OCI-LY7 (cell line): Measurements from ENCODE around the gene TDRD7. TPM values are rescaled to one million over a fixed set of nuclear protein-coding genes. Genes with fewer than 3 reads are reported as not detected.

Experiments
- BruUV-seq: library from RNA; stranded (reverse); fragments of 400-500 nt; replicated peaks from 2 replicates; lab custom pipeline; 2021; lab: Mats Ljungman, UMichigan
- CTCF ChIA-PET: fragments of 300-600 bp; sonication (Branson Sonifier 250); formaldehyde crosslinking; loops from one replicate; lab custom pipeline; 2022; ENCODE audit warnings: antibody characterized with exemption; ENCODE audit not compliant: unreplicated experiment; lab: Charles Lee
- POLR2A ChIA-PET: fragments of 300-600 bp; sonication (Branson Sonifier 250); formaldehyde crosslinking; loops from one replicate; lab custom pipeline; 2022; ENCODE audit warnings: antibody characterized with exemption; lab: Charles Lee
- DNase-seq: peaks from one replicate; pipeline ENCODE4 v3.0.0-alpha.2; 2015; ENCODE audit warnings: low spot score
- H2AFZ ChIP-seq: fragments of 200-600 bp; sonication (generic), shearing (Covaris generic); 2 replicates; pipeline ENCODE4 v1.6.1; 2014; ENCODE audit warnings: mild to moderate bottlenecking, antibody characterized with exemption, low read length, moderate library complexity
- H3K27ac ChIP-seq: fragments of 200-600 bp; sonication (generic); 2 replicates; pipeline ENCODE4 v1.5.1; 2014; ENCODE audit warnings: mixed run types, low read depth, mild to moderate bottlenecking, moderate library complexity, low read length, inconsistent platforms; ENCODE audit not compliant: poor library complexity, severe bottlenecking
- H3K36me3 ChIP-seq: fragments of 200-600 bp; sonication (generic); 2 replicates; pipeline ENCODE4 v1.6.1; 2014; ENCODE audit warnings: mild to moderate bottlenecking, antibody characterized with exemption, low read length, moderate library complexity, mixed read lengths; ENCODE audit not compliant: insufficient read depth
- H3K4me1 ChIP-seq: fragments of 200-600 bp; sonication (generic); 2 replicates; pipeline ENCODE4 v1.5.1; 2014; ENCODE audit warnings: mild to moderate bottlenecking, low read length; ENCODE audit not compliant: insufficient read depth, poor library complexity, severe bottlenecking
- H3K4me2 ChIP-seq: fragments of 200-600 bp; sonication (generic); 2 replicates; pipeline ENCODE4 v1.6.1; 2014; ENCODE audit warnings: mild to moderate bottlenecking, low read length
- H3K4me3 ChIP-seq: fragments of 200-600 bp; sonication (generic); 2 replicates; pipeline ENCODE4 v1.5.1; 2014; ENCODE audit warnings: mild to moderate bottlenecking, low read depth, low read length; ENCODE audit not compliant: poor library complexity, severe bottlenecking
- H3K79me2 ChIP-seq: fragments of 200-600 bp; sonication (generic); 2 replicates; pipeline ENCODE4 v1.6.1; 2016; ENCODE audit warnings: low read depth, mild to moderate bottlenecking, low read length, moderate library complexity, mixed read lengths; ENCODE audit not compliant: insufficient read depth
- H3K9me2 ChIP-seq: fragments of 200-600 bp; sonication (generic); 2 replicates; pipeline ENCODE4 v1.6.1; 2016; ENCODE audit warnings: mild to moderate bottlenecking, low read length, mixed read lengths; ENCODE audit not compliant: insufficient read depth
- H3K9me3 ChIP-seq: fragments of 200-600 bp; sonication (generic); 2 replicates; pipeline ENCODE4 v1.6.1; 2014; ENCODE audit warnings: mild to moderate bottlenecking, mixed run types, low read length, mixed read lengths
- H4K20me1 ChIP-seq: fragments of 200-600 bp; sonication (generic); 2 replicates; pipeline ENCODE4 v1.6.1; 2014; ENCODE audit warnings: mild to moderate bottlenecking, antibody characterized with exemption, low read length, moderate library complexity, mixed read lengths; ENCODE audit not compliant: insufficient read depth
- CTCF ChIP-seq: fragments of 200-600 bp; sonication (generic); conservative IDR thresholded peaks from 2 replicates; pipeline ENCODE4 v1.5.1; 2014; ENCODE audit warnings: mild to moderate bottlenecking, antibody characterized with exemption, low read length, moderate library complexity, mixed read lengths
- EZH2phosphoT487 ChIP-seq: fragments of 200-600 bp; sonication (generic); IDR thresholded peaks from 2 replicates; pipeline ENCODE4 v1.6.1; 2018; ENCODE audit warnings: low read depth, borderline replicate concordance, mild to moderate bottlenecking, mixed run types, antibody characterized with exemption, low read length, moderate library complexity, mixed read lengths
- intact Hi-C: fragments of 100-400 bp; cut with micrococcal nuclease; formaldehyde crosslinking; loops from one replicate; pipeline ENCODE4 v1.10.0; 2022; ENCODE audit not compliant: unreplicated experiment
- total RNA-seq, 2 experiments: library from RNA; depleted of rRNA in 1 of 2; stranded (reverse); fragments of >200 nt in 1 of 2; shearing (Covaris generic) in 1 of 2; gene quantifications; 2 replicates each; pipeline ENCODE4 v1.2.3, GENCODE V29; 2014 to 2022

The TDRD7 gene
- total RNA-seq, 2 experiments from 2014 or later = 4.0 to 6.1 TPM

DNA sequence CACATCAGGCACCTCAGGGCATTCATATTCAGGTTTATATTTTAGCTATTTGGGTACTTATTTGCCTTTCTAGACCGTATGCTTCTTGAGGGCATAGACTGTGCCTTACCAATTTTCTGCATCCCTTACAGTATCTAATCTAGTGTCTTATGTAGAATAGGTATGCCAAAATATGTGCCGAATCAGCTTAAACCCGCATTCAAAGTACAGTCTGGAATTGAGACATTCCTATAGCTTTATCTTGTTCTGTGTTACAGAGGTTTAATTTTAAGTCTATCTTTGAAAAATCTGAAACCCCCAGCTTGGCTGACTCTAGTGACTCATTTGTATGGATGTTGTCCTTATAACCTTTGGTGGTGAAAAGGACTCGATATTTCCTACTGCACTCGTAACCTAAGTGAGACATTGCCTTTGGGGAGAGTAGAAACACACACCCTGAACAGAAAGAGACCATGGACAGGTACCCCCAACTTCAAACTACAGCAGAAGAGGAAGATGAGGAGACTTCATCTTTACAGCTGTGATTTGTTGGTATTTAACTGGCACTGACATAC, 62.6 kb downstream of the TDRD7 start:
- Histone ChIP-seq H2AFZ (no peak overlapping the region), H4K20me1 (no peaks in the 10 kb centered on the region), H3K36me3 (no peaks in the 10 kb centered on the region), H3K4me2 (no peak overlapping the region), H3K4me1 (no peaks in the 10 kb centered on the region), H3K27ac (no peak overlapping the region), H3K79me2 (no peaks in the 10 kb centered on the region), H3K9me2 (no peaks in the 10 kb centered on the region), H3K4me3 (no peak overlapping the region), H3K9me3 (no peaks in the 10 kb centered on the region)
- intact Hi-C loops = no loop called here
- BruUV-seq = no TSS peak
- ChIA-PET CTCF (no interaction called here), POLR2A (interaction anchor here (0.8 to 1.5 kb wide), 4 partner anchors 9 to 141 kb away, joined by 3 to 5 read pairs (median 4); no protein-coding TSS in a partner anchor)
- no peak for DNase-seq
- TF ChIP-seq EZH2phosphoT487 (no peak), CTCF (no peak)

DNA sequence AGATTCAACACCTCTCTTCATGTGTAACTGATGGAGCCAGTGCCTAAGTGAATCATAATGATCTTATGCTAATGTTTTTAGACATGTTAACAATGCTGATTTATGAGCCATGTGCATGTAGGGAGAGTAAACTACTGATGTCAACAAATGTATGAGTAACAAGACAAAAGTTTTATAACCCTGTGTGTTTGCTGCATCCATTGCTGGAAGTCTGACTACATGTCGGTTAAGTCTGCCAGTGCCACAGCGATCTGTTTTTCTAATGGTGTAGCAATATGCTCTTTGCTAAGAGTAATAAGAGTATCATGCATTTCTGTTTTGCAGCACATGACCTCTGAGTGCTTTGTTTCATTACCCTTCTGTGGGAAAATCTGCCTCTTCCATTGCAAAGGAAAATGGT, 63.2 kb downstream of the TDRD7 start:
- DNase-seq = no peak
- no peak overlapping the region for H2AFZ ChIP-seq
- no peak overlapping the region for H3K27ac ChIP-seq
- H3K4me1 ChIP-seq = no peaks in the 10 kb centered on the region
- no peak overlapping the region for H3K4me3 ChIP-seq
- H3K9me2 ChIP-seq = no peaks in the 10 kb centered on the region
- CTCF ChIA-PET = no interaction called here
- POLR2A ChIA-PET = interaction anchor here (1.5 kb wide), 1 partner anchor 14 kb away, joined by 5 read pairs; no protein-coding TSS in a partner anchor
- no peaks in the 10 kb centered on the region for H3K9me3 ChIP-seq
- H3K36me3 ChIP-seq = no peaks in the 10 kb centered on the region
- no peaks in the 10 kb centered on the region for H4K20me1 ChIP-seq
- no peak overlapping the region for H3K4me2 ChIP-seq
- BruUV-seq = no TSS peak
- intact Hi-C loops = no loop called here
- H3K79me2 ChIP-seq = no peaks in the 10 kb centered on the region
- TF ChIP-seq CTCF (no peak), EZH2phosphoT487 (no peak)

DNA sequence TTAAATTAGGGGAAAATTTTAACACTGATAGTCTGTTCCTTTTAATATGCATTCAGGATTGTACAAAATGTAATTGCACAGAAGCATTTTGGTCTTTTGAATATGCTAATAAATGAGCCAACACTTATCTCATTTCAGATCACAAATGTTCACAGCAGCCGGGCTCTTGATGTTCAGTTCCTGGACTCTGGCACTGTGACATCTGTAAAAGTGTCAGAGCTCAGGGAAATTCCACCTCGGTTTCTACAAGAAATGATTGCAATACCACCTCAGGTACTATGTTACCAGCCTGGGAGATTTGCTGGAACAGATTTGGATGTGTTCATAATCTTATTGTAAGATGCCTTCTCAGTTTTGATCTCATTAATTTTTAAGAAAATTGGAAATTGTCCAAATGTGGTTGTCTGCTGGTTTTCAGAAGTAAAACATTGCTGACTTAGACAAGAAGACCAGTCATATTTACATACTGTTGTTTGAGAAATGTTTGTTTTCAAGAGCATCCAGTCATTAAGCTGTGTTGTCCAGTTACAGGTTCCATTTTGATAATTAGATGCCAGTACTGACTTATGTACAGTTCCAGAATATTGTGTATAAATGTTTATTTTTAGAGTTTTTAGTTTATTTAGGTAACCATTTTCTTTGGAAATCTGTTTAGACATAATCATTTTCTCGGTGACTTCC, 66.5 kb downstream of the TDRD7 start:
- H3K9me3 ChIP-seq = no peaks in the 10 kb centered on the region
- no peak overlapping the region for H2AFZ ChIP-seq
- intact Hi-C loops = no loop called here
- no peaks in the 10 kb centered on the region for H3K36me3 ChIP-seq
- no peaks in the 10 kb centered on the region for H3K4me1 ChIP-seq
- CTCF ChIA-PET = no interaction called here
- no peak overlapping the region for H3K4me2 ChIP-seq
- no TSS peak for BruUV-seq
- no peak overlapping the region for H3K4me3 ChIP-seq
- POLR2A ChIA-PET = interaction anchor here (1.0 kb wide), 1 partner anchor 8 kb away, joined by 3 read pairs; no protein-coding TSS in a partner anchor
- no peaks in the 10 kb centered on the region for H4K20me1 ChIP-seq
- no peak overlapping the region for H3K27ac ChIP-seq
- H3K79me2 ChIP-seq = no peaks in the 10 kb centered on the region
- no peak for DNase-seq
- TF ChIP-seq EZH2phosphoT487 = no peak
- TF ChIP-seq CTCF = no peak
- no peaks in the 10 kb centered on the region for H3K9me2 ChIP-seq
